NCI-H146 (cell line): ENCODE data around the gene SEMA6A.

Experiments used
- DNase-seq: peaks from one replicate; lab custom pipeline; 2025; lab: John Stamatoyannopoulos, UW

Gene SEMA6A

GRCh38 chr5:116440457-116441001 is 134.1 kb downstream of the SEMA6A start:
- peak; percentile 30 for DNase-seq

- DNase-seq = no peak
These were observed 134.7 kb downstream of the SEMA6A start for GRCh38 chr5:116439905-116440304.

GRCh38 chr5:116438979-116439554 is 135.6 kb downstream of the SEMA6A start:
- DNase-seq = no peak

GRCh38 chr5:116437922-116438578 is 136.6 kb downstream of the SEMA6A start:
- DNase-seq = no peak

GRCh38 chr5:116437351-116437705 is 137.3 kb downstream of the SEMA6A start:
- no peak for DNase-seq

- peak; percentile 54 for DNase-seq
These were observed 137.8 kb downstream of the SEMA6A start for GRCh38 chr5:116436674-116437350.

GRCh38 chr5:116428966-116429365 is 145.7 kb downstream of the SEMA6A start:
- no peak for DNase-seq

- DNase-seq = no peak
These were observed 146.2 kb downstream of the SEMA6A start for GRCh38 chr5:116428413-116428812.

- DNase-seq = no peak
These were observed 149.7 kb downstream of the SEMA6A start for GRCh38 chr5:116424951-116425350.

- no peak for DNase-seq
These were observed 150.4 kb downstream of the SEMA6A start for GRCh38 chr5:116424258-116424615.

GRCh38 chr5:116423587-116424257 is 150.9 kb downstream of the SEMA6A start:
- DNase-seq = no peak

- peak; percentile 7 for DNase-seq
These were observed 151.5 kb downstream of the SEMA6A start for GRCh38 chr5:116423141-116423540.

- DNase-seq = no peak
These were observed 153.5 kb downstream of the SEMA6A start for GRCh38 chr5:116421080-116421629.

GRCh38 chr5:116420540-116420939 is 154.1 kb downstream of the SEMA6A start:
- DNase-seq = peak; percentile 54

- no peak for DNase-seq
These were observed 155.4 kb downstream of the SEMA6A start for GRCh38 chr5:116419258-116419657.

- no peak for DNase-seq
These were observed 155.8 kb downstream of the SEMA6A start for GRCh38 chr5:116418774-116419173.

GRCh38 chr5:116418016-116418415 is 156.6 kb downstream of the SEMA6A start:
- DNase-seq = no peak

GRCh38 chr5:116415989-116416388 is 158.6 kb downstream of the SEMA6A start:
- no peak for DNase-seq

- no peak for DNase-seq
These were observed 159.4 kb downstream of the SEMA6A start for GRCh38 chr5:116415182-116415581.

GRCh38 chr5:116411101-116411571 is 163.5 kb downstream of the SEMA6A start:
- DNase-seq = no peak

GRCh38 chr5:116410336-116410890 is 164.2 kb downstream of the SEMA6A start:
- DNase-seq = no peak
